CD14-positive monocyte (primary cell): ENCODE results near the gene STIP1. TPM values are rescaled to one million over a fixed set of nuclear protein-coding genes. Genes with fewer than 3 reads are reported as not detected.

ENCODE experiments used
- DNase-seq, 3 donors: peaks; one replicate each; pipeline ENCODE4 v3.0.0-alpha.2; 2011 to 2022
- H2AFZ ChIP-seq: 2 replicates; pipeline ENCODE4 v1.6.0; 2012; ENCODE audit warnings: mild to moderate bottlenecking, low read depth, low read length, inconsistent platforms; ENCODE audit not compliant: insufficient read depth, poor library complexity, severe bottlenecking
- H3K27ac ChIP-seq, 2 donors: 1 replicate in 1 of 2; 2 replicates in 1 of 2; pipeline ENCODE4 v1.5.1; 2012 to 2013; ENCODE audit warnings: low read length in 2 of 2, control low read depth in 1 of 2, inconsistent platforms in 1 of 2, low read depth in 1 of 2, mild to moderate bottlenecking in 1 of 2
- H3K27me3 ChIP-seq, 2 donors: one replicate each; pipeline versions ENCODE4 v1.6.0 to v1.6.1; 2011 to 2013; ENCODE audit warnings: low read length in 2 of 2; ENCODE audit not compliant: control insufficient read depth in 2 of 2, insufficient read depth in 2 of 2
- H3K36me3 ChIP-seq, 2 donors: replicated peaks in 1 of 2; 1 replicate in 1 of 2; 2 replicates in 1 of 2; pipeline versions ENCODE4 v1.5.1 to v1.6.1; 2012 to 2013; ENCODE audit warnings: low read length in 2 of 2, control low read depth in 1 of 2, inconsistent platforms in 1 of 2, mild to moderate bottlenecking in 1 of 2; ENCODE audit not compliant: insufficient read depth in 2 of 2, control insufficient read depth in 1 of 2
- H3K4me1 ChIP-seq, 2 donors: 1 replicate in 1 of 2; 2 replicates in 1 of 2; pipeline versions ENCODE4 v1.5.1 to v1.6.1; 2012 to 2013; ENCODE audit warnings: low read length in 2 of 2, control low read depth in 1 of 2, inconsistent platforms in 1 of 2, mild to moderate bottlenecking in 1 of 2, moderate library complexity in 1 of 2; ENCODE audit not compliant: insufficient read depth in 2 of 2, control insufficient read depth in 1 of 2
- H3K4me2 ChIP-seq: replicated peaks from 2 replicates; pipeline ENCODE3; 2012; ENCODE audit warnings: low read length, moderate library complexity, mild to moderate bottlenecking; ENCODE audit not compliant: poor library complexity, severe bottlenecking; ENCODE audit errors: extremely low read depth
- H3K4me3 ChIP-seq, 3 experiments: fragments of 200-600 bp in 1 of 3; sonication (generic) in 1 of 3; replicated peaks in 1 of 3; 1 replicate in 2 of 3; 2 replicates in 1 of 3; pipeline ENCODE4 v1.5.1; 2011 to 2013; ENCODE audit warnings: low read length in 3 of 3, mild to moderate bottlenecking in 3 of 3, control low read depth in 2 of 3, low read depth in 2 of 3, inconsistent platforms in 1 of 3, moderate library complexity in 1 of 3
- H3K79me2 ChIP-seq: 2 replicates; pipeline ENCODE4 v1.6.0; 2012; ENCODE audit warnings: mild to moderate bottlenecking, control low read depth, inconsistent platforms, low read length, moderate library complexity; ENCODE audit not compliant: insufficient read depth
- H3K9ac ChIP-seq: 2 replicates; pipeline ENCODE4 v1.6.0; 2017; ENCODE audit warnings: low read length, mild to moderate bottlenecking; ENCODE audit not compliant: insufficient read depth, poor library complexity, severe bottlenecking
- H3K9me3 ChIP-seq, 2 donors: replicated peaks in 1 of 2; 1 replicate in 1 of 2; 2 replicates in 1 of 2; pipeline versions ENCODE4 v1.5.1 to v1.6.1; 2012 to 2013; ENCODE audit warnings: low read length in 2 of 2, control low read depth in 1 of 2; ENCODE audit not compliant: control insufficient read depth in 1 of 2, insufficient read depth in 1 of 2
- H4K20me1 ChIP-seq: 2 replicates; pipeline ENCODE4 v1.6.0; 2012; ENCODE audit warnings: mild to moderate bottlenecking, low read length, control low read depth, moderate library complexity; ENCODE audit not compliant: insufficient read depth
- H3K27ac Mint-ChIP-seq, 7 donors: one replicate each; pipeline ENCODE4 v1.8.0; 2020; ENCODE audit warnings: mild to moderate bottlenecking in 7 of 7, mixed read lengths in 7 of 7, moderate library complexity in 6 of 7, inconsistent platforms in 2 of 7
- H3K27me3 Mint-ChIP-seq, 3 donors: one replicate each; pipeline ENCODE4 v1.8.0; 2021 to 2022; ENCODE audit warnings: low read depth in 3 of 3, mild to moderate bottlenecking in 3 of 3, mixed read lengths in 3 of 3, moderate library complexity in 3 of 3, inconsistent platforms in 1 of 3
- H3K36me3 Mint-ChIP-seq, 2 donors: one replicate each; pipeline ENCODE4 v1.8.0; 2020; ENCODE audit warnings: mixed read lengths in 2 of 2, inconsistent platforms in 1 of 2, mild to moderate bottlenecking in 1 of 2
- H3K4me1 Mint-ChIP-seq: one replicate; pipeline ENCODE4 v1.8.0; 2020; ENCODE audit warnings: mild to moderate bottlenecking, mixed read lengths
- H3K4me3 Mint-ChIP-seq, 2 donors: one replicate each; pipeline ENCODE4 v1.8.0; 2020; ENCODE audit warnings: mild to moderate bottlenecking in 2 of 2, mixed read lengths in 2 of 2, moderate library complexity in 1 of 2
- H3K9me3 Mint-ChIP-seq, 7 donors: one replicate each; pipeline ENCODE4 v1.8.0; 2020 to 2022; ENCODE audit warnings: mixed read lengths in 7 of 7, mild to moderate bottlenecking in 6 of 7, moderate library complexity in 6 of 7, inconsistent platforms in 2 of 7
- CTCF ChIP-seq: fragments of 200-600 bp; IDR thresholded peaks from one replicate; pipeline ENCODE4 v1.8.0; 2022; ENCODE audit warnings: antibody characterized with exemption, mild to moderate bottlenecking
- WGBS: methylation state at CpG from one replicate; pipeline ENCODE4 v1.1.5; 2013; ENCODE audit warnings: missing lambda C conversion rate; ENCODE audit not compliant: insufficient coverage; 5-methylcytosine and 5-hydroxymethylcytosine counted together
- intact Hi-C, 2 donors: fragments of 100-400 bp; cut with micrococcal nuclease; formaldehyde crosslinking; loops; one replicate each; pipeline versions ENCODE4 v1.15.0 to v1.15.1; 2023
- polyA plus RNA-seq, 3 donors: library from polyadenylated mRNA; depleted of rRNA in 1 of 3; unstranded in 2 of 3; stranded (reverse) in 1 of 3; fragments of 300-500 nt in 2 of 3; fragments of >200 nt in 1 of 3; fragmentation: Illumina TruSeq in 2 of 3; gene quantifications; 1 replicate in 2 of 3; 2 replicates in 1 of 3; pipeline ENCODE4 v1.2.3, GENCODE V29; 2012 to 2021

Gene STIP1
- polyA plus RNA-seq, 3 donors: 44.5 to 52.0 (median 51.1) TPM

GRCh38 chr11:64140082-64140481 is 45.9 kb upstream of the STIP1 start:
- no peaks in the 10 kb centered on the region for H3K27me3 ChIP-seq
- TF ChIP-seq CTCF: no peak
- H3K9me3 ChIP-seq: no peaks in the 10 kb centered on the region
- H4K20me1 ChIP-seq: no peaks in the 10 kb centered on the region
- Mint-ChIP-seq H3K9me3 (peaks cover 0 to 2% (median 0%) of the 10 kb centered on the region in 7 donors), H3K27ac (no peak overlapping the region), H3K4me1 (peaks cover 7% of the 10 kb centered on the region), H3K4me3 (no peak overlapping the region), H3K27me3 (peaks cover 3 to 7% (median 4%) of the 10 kb centered on the region in 3 donors), H3K36me3 (no peaks in the 10 kb centered on the region)
- H3K36me3 ChIP-seq: no peaks in the 10 kb centered on the region
- H3K4me1 ChIP-seq: peaks cover 0 to 5% of the 10 kb centered on the region in 2 donors
- H3K27ac ChIP-seq: no peak overlapping the region
- intact Hi-C loops: loop anchor here in 1 of 2 donors (10.0 kb wide), 1 partner anchor 375 kb away; the partner anchor contains the start of gene ZFTA
- H3K9ac ChIP-seq: no peak overlapping the region
- 95% methylated on average over 7 of the region's 8 CpGs for WGBS
- H3K4me2 ChIP-seq: no peak overlapping the region
- H2AFZ ChIP-seq: no peak overlapping the region
- no peak overlapping the region for H3K4me3 ChIP-seq
- no peaks in the 10 kb centered on the region for H3K79me2 ChIP-seq
- DNase-seq: no peak

GRCh38 chr11:64141081-64141783 is 44.7 kb upstream of the STIP1 start:
- peaks cover 0 to 5% of the 10 kb centered on the region in 2 donors for H3K4me1 ChIP-seq
- Mint-ChIP-seq H3K27me3 (peaks cover 1 to 4% (median 4%) of the 10 kb centered on the region in 3 donors), H3K4me3 (no peak overlapping the region), H3K4me1 (peaks cover 7% of the 10 kb centered on the region), H3K36me3 (no peaks in the 10 kb centered on the region), H3K27ac (peak overlapping the region in 2 of 7 donors; percentile 50 to 60), H3K9me3 (peaks cover 0 to 2% (median 0%) of the 10 kb centered on the region in 7 donors)
- H2AFZ ChIP-seq: no peak overlapping the region
- WGBS: 94% methylated on average over 21 of the region's 21 CpGs
- DNase-seq: no peak
- H3K79me2 ChIP-seq: no peaks in the 10 kb centered on the region
- H3K27ac ChIP-seq: no peak overlapping the region
- no peaks in the 10 kb centered on the region for H3K9me3 ChIP-seq
- TF ChIP-seq CTCF: no peak
- no peaks in the 10 kb centered on the region for H3K36me3 ChIP-seq
- no peak overlapping the region for H3K4me2 ChIP-seq
- no peaks in the 10 kb centered on the region for H3K27me3 ChIP-seq
- H3K9ac ChIP-seq: no peak overlapping the region
- intact Hi-C loops: loop anchor here in 1 of 2 donors (10.0 kb wide), 1 partner anchor 376 kb away; the partner anchor contains the start of gene ZFTA
- no peaks in the 10 kb centered on the region for H4K20me1 ChIP-seq
- H3K4me3 ChIP-seq: no peak overlapping the region
